ENCODE results near the gene STT3B.

STT3B gene

DNA sequence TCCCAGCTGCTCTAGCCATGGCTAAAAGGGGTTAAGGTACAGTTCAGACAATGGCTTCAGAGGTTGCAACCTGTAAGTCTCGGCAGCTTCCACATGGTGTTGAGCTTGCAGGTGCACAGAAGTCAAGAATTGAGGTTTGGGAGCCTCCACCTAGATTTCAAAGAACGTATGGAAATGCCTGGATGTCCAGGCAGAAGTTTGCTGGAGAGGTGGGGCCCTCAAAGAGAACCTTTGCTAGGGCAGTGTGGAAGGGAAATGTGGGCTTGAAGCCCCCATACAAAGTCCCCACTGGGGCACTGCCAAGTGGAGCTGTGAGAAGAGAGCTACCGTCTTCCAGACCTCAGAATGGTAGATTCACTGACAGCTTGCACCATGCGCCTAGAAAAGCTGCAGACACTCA is 73.7 kb downstream of the STT3B start:
- DNase-seq, result no peak

DNA sequence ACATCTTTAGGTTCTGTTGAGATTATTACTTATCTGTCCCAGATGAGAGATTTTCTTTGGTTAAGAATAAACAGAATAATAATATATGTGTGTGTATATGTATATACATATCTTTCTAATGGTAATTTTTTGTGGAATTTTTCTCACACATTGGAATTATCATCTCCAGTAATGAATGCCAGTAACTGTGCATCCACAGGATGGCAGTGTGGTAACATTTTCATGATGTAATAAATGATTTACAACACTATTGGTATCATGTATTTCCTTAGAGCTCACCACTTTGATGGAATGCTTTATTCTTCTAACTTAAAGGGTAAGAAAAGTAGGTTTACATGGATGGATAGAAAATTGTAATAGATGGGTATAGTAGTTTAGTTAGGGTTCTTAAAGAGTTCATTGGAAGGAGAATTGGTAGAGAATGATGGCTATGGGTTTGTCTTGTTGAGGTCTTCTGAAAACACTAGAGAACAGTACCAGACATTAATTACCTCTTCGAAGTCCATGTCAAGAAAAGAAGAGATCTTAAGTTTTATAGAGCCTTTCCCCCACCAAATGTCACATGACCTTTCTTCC is 78.1 kb downstream of the STT3B start:
- no peak for DNase-seq

DNA sequence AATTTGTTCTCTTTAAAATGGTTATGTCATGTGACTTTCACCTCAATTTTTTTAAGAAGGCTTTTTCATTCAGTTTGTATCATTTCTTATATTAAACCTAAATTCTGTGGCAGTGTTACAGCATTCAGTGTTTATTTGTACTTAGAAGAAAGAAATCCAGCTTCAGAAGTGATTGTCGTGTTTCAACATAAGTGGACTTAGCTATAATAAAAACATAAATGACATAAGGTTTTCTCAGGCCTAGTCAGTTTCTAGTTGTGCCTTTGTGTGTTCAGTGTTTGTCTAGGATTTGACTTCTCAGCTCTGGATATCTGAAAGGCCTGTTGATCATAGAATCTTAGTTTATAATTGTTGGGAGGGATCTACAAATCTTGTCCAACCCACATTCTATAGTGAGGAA is 80.5 kb downstream of the STT3B start:
- no peak for DNase-seq

DNA sequence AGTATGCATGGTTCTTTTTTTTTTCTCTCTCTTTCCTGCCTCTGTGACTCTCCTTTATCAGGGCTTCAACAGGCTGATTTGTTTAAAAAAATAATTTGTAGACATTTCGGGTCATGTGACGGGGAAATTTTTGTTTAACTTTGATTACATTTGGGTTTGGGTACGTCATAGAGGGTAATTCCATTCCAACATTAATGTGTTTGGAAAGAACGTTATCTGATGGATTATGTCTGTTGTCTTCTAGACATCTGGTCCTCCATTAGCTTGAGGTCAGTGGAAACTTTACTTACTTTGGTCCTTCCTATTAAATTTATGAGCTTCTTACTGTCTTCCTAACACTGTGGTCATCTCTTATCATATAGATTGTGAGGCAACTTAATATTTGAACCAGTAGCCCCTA is 80.9 kb downstream of the STT3B start:
- DNase-seq, result no peak

DNA sequence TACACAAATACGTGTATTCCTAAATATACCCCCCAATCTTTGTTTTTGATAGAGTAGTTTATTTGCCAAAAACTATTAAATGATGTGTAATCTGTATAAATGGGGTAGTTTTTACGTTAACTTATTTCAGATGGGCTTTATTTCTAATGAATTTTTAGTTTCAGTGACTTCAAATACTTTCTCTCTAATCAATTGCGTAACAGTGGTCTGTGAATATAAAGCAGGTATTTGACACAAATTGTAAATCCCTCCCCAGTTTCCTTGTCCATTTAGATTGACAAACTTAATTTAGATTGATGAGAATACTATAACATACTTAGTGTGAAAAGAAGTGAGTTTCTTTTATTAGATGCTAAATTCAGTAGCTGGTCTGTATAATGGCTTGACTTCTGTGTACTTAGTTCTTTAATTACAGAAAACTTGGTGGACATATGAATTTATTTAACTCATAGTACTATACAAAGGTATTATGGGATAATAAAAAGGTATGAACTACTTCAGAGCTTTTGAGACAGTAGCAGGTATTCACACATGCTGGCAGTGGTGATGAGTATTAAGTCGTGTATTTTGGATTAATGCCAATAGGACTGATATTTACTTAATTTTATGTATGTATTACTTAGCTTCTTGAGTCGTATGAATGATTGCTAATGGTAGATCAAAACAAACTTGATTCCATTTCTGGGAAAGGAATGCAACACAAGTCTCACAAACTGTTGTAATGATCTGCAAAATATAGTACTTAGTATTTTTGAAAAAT is 81.6 kb downstream of the STT3B start:
- DNase-seq, result no peak

DNA sequence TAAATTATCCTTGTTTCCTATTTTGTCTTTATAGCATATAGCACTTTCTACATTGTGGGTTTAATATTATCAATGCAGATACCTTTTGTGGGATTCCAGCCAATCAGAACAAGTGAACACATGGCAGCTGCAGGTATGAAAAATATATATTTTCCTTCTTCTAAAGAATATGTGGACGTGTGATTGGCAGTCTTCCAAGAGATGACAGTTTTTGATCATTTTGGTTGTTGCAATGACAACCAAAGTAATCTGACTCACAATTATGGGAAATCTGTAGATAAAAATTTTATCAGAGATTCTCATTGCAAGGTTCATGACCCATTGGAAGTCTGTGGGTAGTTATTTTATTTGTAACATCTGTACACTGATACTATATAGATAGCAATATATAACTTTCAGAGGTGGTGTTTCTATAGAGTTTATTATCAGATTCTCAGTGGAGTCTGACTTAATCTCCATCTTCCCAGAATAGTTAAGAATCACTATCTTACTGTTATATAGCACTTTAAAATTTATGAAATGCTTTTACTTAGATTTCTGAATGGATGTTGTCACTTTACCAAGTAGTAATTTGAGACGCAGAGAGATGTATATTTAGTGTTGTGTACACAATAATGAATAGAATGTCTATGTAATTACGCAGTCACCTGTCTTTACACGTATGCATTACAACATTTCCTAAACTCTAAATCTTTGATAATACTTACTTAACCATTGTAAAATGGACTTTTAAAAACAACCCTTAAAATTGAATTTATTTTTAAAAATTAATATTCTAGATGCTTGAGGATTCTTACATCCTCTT is 82.5 kb downstream of the STT3B start:
- no peak for DNase-seq

DNA sequence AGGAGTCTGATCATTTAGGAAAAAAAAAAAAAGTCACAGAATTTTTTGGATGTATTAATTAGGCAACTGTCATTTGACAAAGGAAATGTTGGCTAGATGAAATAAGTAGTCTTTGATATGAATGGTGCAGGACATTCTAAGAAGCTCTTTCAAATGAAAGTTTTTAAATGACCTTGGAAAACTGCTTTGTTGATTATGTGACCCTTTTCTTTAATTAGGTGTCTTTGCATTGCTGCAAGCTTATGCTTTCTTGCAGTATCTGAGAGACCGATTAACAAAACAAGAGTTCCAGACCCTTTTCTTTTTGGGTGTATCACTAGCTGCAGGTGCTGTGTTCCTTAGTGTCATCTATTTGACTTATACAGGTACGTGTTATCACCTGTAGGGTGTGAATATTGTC is 84.0 kb downstream of the STT3B start:
- DNase-seq, result no peak

DNA sequence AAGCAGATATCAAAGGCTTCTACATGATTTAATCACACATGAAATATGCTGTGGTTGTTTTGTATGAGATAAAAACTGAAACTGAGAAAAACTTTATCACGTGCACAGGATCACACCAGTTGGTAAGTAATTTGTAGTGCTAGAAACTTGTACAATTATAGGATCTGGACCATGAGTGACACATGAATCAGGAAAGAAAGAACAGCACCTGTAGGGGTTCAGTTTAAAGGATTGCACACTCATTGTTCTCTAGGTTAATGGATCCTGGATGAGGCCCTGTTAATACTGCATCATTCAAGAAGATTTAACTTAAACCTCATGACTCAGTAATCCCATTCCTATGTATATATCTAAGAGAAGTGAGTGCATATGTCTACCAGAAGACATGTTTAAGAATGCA is 87.9 kb downstream of the STT3B start:
- no peak for DNase-seq

DNA sequence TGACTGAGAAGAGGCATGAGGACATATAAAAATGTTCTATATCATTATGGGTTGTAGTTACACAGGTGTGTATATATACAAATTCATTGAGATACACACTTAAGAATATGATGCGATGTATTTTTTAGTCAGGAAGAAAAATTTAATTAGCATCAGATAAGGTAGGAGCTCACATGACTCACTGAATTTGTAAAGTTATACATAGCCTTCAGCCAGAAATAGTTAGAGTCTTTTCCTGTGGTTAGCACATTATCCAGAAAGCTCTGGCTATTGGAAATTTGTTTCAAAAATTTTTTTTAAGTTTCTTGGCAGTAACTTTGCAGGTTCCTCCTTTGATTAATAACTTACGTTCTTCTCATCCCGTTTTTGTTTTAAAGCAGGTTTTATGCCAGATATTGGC is 88.6 kb downstream of the STT3B start:
- DNase-seq, result no peak

DNA sequence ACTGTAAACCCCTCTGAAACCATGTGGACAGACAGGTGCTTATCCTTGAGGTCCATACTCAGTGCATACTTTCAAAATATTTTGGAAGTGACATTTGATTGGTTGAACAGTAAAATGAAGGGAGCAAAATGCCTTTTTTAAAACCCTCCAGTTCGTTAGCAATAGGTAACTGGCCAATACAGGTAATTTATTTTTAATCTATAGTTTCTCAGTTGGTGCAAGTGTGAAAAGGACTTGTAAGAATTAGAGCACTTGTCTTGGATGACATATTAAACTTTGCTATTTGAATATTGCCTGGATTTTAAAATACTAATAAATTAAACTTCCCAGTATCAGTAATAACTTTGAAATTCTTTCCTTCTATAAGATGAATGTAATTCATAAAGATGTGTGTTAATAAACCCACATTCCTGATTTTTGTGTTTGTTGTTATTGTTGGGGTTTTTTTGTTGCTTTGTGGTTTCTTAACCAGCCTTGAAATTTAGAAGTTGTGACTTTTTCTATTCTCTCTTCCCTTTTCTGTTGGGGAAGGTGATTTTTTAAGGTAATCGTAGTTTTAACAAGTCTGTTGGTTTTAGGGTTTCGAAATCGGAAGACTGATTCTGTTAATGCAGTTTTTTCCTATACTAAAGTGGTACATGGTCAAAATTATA is 90.0 kb downstream of the STT3B start:
- DNase-seq, result no peak

DNA sequence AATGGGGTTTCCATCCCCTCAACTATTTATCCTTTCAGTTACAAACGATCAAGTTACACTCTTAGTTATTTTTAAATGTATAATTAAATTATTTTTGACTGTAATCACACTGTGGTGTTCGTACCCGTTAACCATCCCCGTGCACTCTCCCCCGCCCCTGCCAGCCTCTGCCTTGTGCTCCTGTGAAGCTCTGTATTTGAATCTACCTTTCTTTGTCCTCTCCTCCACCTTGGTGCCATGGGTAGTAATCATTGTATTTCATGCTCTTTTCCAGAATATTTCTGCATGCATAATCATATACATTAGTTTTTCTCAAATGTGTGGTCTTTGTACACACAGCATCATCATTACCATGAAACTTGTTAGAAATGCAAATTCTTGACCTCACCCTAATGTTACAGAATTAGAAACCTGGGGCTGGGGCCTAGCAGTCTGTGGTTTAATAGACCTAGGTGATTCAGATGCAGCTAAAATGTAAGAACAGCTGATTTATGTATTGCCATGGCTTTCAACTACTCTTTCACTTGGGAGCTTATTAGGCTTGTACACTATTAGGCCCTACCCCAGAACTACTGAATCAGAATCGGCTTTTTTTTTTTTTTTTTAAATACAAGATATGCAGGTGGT is 91.5 kb downstream of the STT3B start:
- no peak for DNase-seq

DNA sequence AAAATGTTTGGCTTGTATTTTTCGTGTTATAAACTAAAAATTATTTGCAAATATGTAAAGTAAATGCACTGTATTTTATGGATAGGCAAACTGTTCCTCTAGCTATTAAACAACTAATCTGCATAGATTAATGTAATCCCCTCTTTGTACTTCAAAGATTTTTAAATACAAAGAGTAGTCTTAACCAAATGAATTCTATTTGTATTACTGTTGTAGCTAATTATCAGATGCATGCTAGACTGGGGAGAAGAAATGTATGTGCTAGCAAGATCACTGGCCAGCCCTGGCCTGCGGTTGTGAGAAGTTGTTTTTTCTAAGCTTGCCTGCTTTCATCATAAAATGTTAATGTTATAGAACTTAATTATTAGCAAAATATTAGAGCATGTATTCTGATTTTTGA is 92.6 kb downstream of the STT3B start:
- DNase-seq, result no peak

DNA sequence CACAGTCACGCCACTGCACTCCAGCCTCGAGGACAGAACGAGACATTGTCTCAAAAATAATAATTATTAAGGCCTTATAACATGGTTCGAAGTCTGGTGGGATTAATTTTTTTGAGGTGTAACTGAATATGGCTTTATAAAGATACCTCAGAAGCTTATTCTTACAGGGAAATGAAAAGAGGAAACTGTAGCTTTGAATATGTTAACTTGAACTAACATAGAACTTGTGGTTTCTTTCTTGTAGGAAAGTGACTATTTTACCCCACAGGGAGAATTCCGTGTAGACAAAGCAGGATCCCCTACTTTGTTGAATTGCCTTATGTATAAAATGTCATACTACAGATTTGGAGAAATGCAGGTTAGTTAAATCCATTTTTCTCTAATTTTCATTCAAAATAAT is 96.3 kb downstream of the STT3B start:
- no peak for DNase-seq

DNA sequence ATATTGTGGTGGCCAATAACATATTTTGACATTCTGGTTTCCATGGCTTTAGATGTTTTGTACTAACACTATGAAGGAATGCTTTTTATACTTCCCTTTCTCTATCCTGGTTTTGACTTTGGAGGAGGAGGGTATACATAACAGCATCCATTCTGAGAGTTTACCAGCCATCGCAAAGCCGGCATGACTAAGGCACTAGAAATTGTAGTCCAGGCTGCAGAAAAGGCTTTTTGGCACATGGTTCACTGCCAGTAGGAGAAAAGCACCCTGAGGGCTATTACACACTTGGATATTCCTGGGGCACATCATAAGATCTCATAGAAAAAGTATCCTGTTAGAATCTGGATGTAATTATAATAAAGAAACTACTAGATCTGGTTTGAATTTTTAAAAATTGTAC is 101.8 kb downstream of the STT3B start:
- no peak for DNase-seq

DNA sequence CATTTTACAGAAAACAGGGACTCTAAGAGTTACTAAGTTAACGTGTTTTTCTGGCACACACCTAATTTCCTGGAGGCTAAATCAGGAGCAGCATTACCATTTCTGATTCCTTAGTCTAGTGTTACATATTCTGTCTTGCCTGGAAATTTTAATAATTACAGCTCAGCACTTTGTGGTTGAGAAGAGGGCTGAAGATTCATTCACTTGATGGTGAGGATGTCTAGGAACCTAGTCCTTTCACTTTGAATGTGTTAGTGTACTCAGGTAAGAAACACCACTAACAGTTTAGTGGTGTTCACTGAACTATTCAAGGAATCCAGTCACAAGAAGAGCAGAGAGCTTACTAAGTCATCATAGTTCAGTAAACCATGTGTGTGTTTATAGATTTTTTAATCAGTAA is 102.8 kb downstream of the STT3B start:
- DNase-seq, result no peak

DNA sequence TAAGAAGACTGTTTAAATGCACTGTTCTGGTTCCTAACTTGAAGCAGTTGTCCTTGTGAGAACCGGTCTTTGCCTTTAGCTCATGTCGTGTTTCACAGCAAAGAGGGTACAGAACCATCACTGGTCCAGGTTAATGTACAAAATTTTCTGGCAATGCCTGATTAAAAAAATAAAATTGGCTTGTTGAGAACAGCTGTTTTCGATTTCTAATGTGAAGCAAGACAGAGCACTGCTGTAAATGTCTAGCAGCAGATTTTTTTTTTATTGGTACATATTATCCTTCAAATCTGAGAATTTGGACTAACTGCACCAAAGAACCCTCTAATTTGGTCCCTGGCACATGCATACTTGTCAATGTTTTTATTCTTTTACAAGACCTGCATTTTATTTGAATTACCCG is 103.3 kb downstream of the STT3B start:
- no peak for DNase-seq

DNA sequence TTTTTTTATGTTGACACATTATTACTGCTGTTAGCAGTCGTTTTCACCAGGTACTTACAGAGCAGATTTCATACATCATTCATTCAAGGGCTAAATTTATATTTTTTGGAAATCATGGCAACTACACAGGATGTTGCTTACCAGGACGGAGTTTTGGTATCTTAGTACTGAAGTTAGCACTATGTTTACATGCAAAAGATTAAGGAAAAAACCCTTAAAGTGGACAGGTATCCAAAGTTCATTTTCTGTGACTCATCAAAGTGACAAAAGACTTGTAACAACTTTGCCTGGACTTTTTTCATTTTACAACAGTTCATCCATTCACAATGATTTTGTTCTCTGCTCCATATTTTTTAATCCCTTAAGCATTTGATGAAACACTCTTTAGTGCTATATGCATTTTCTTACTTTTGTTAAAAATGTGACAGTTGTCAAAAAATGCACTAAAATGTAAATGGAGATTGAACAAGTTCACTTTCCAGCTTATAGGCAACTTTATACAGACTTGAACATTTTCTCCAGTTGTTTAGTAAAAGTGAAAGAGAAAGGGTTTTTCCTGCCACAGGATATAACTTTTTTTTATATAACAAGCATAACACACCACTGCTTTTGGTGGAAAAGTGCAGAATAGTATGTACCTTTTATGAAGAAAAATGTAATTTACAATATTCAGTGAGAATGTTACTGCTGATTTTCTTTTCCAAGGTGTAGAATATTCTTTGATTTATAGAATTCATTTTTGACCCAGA is 104.1 kb downstream of the STT3B start:
- no peak for DNase-seq

DNA sequence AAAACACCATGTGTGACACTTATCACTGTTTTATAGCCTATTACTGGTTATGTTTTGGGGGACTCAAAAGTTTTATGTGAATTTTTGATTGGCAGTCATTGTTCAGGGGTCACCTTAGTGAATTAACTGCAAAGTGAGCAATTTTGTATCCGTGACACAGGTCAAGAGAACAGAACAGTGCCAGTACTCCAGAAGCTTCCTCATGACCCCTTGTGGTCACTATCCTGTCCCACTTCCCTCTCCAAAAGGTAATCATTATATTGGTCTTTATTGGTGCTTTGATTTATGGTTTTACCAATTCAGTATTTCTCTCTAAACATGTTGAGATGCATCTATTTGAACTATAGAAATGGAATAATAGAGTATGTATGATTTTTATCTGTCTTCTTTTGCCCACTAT is 107.1 kb downstream of the STT3B start:
- no peak for DNase-seq

DNA sequence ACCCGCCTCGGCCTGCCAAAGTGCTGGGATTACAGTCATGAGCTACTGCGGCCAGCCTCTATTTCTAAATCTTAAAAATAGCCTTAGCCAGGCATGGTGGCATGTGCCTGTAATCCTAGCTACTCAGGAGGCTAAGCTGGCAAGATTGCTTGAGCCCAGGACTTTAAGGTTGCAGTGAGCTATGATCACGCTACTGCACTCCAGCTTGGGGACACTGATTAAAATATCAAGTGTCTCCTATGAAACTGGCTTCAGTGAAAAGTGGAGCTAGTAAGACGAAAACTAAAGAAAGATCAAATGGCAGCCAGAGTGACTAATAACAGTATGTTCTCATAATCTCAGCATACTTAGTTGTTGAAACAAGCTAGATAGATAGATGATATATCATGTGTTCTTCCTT is 112.5 kb downstream of the STT3B start:
- DNase-seq, result no peak

DNA sequence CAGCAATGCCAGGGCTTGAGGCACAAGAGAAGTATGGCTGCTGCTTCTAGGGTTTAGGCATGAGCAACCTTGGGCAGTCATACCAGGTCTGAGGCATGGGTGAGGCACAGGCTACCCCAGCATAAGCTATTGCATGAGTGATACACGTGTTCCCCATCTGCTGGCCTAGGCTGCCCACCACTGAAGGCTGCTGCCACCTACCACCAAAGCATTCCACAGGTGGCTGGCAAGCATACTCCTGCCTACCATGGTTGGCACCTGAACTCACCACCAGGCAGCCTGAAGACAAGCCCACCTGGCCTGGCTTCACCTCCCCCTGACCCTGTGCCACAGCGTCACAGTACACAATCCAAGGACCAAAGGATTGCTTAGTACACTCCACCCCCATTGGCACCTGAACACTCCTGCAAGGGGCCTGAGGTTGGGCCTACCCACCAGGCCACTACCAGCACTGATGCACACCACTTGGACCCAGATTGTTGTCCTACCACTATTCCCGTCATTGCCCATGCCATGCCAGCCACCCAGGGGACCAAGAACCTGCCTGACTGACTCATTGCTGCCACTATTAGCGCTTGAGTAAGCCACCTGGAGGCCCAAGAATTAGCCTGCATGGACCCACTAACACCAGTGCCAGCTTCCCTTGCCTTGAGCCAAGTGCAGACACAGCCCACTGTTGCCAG is 115.7 kb downstream of the STT3B start:
- no peak for DNase-seq

DNA sequence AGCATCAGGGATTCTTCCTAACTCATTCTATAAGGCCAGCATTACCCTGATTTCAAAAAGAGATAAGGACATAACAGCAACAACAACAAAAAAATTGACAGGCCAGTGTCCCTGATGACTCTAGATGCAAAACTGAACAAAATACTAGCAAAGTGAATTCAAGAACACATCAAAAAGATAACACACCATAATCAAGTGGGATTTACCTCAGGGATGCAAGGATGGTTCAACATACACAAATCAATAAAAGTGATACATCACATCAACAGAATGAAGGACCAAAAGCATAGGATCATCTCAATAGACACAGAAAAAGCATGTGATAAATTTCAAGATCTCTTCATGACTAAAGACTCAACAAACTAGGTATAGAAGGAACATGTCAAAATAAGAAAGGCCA is 119.6 kb downstream of the STT3B start:
- no peak for DNase-seq

DNA sequence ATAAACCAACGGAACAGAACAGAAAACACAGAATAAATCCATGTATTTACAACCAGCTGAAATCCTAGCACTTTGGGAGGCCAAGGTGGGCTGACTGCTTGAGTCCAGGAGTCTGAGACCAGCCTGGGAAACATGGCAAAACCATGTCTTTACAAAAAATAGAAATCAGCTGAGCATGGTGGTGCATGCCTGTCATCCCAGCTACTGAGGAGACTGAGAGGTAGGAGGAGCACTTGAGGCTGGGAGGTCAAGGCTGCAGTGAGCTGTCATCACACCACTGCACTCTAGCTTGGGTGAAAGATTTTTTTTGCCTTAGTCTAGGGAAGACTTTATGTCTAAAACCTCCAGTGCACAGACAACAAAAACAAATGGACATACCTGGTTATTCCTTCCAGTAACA is 120.7 kb downstream of the STT3B start:
- no peak for DNase-seq
